ENCODE results near the gene TLR6. TPM values are rescaled to one million over a fixed set of nuclear protein-coding genes. Genes with fewer than 3 reads are reported as not detected.

Gene TLR6
- total RNA-seq, 1 experiment from 2014 or later = 1.5 TPM

DNA sequence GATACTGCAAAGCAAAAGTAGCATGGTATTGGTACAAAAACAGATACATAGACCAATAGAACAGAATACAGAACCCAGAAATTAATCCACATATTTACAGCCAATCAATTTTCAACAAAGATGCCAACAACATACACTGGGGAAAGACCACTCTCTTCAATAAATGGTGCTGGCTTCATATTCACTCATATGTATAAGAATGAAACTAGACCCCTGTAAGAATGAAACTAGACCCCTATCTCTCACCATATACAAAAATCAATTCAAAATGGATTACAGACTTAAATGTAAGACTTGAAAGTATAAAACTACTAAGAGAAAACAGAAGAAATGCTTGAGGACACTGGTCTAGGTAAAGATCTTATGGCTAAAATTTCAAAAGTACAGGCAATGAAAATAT lies 19.3 kb downstream of the TLR6 start:
- TF ChIP-seq, protein P1, sequence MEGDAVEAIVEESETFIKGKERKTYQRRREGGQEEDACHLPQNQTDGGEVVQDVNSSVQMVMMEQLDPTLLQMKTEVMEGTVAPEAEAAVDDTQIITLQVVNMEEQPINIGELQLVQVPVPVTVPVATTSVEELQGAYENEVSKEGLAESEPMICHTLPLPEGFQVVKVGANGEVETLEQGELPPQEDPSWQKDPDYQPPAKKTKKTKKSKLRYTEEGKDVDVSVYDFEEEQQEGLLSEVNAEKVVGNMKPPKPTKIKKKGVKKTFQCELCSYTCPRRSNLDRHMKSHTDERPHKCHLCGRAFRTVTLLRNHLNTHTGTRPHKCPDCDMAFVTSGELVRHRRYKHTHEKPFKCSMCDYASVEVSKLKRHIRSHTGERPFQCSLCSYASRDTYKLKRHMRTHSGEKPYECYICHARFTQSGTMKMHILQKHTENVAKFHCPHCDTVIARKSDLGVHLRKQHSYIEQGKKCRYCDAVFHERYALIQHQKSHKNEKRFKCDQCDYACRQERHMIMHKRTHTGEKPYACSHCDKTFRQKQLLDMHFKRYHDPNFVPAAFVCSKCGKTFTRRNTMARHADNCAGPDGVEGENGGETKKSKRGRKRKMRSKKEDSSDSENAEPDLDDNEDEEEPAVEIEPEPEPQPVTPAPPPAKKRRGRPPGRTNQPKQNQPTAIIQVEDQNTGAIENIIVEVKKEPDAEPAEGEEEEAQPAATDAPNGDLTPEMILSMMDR (conservative IDR thresholded peaks at IDR 0.05; ENCODE audit: low read depth, low read length) = no peak
- no peak for TF ChIP-seq EZH2 (IDR thresholded peaks at IDR 0.05; ENCODE audit: borderline replicate concordance, low read depth, low read length, poor library complexity, severe bottlenecking)
- no peaks in the 10 kb centered on the region for H3K9me3 ChIP-seq (ENCODE audit: low read depth, low read length, poor library complexity, severe bottlenecking)
- ChIA-PET POLR2A (ENCODE audit: low non-redundant PET) (no interaction called here), CTCF (no interaction called here)
- H3K27ac ChIP-seq (ENCODE audit: low read depth, low read length, poor library complexity, severe bottlenecking) = no peak overlapping the region
- H3K27me3 ChIP-seq (replicated peaks; ENCODE audit: insufficient read depth, low read depth, low read length, poor library complexity) = no peaks in the 10 kb centered on the region
- H3K36me3 ChIP-seq (ENCODE audit: insufficient read depth, low read length, poor library complexity, severe bottlenecking) = no peaks in the 10 kb centered on the region
- no TSS peak for BruUV-seq (replicated peaks)
- DNase-seq (ENCODE audit: low spot score) = no peak
- H3K4me3 ChIP-seq (ENCODE audit: low read depth, low read length, poor library complexity, severe bottlenecking) = no peak overlapping the region
- no peaks in the 10 kb centered on the region for H3K4me1 ChIP-seq (ENCODE audit: insufficient read depth, low read length, poor library complexity, severe bottlenecking)
- intact Hi-C loops (cut with micrococcal nuclease; ENCODE audit: unreplicated experiment) = no loop called here

DNA sequence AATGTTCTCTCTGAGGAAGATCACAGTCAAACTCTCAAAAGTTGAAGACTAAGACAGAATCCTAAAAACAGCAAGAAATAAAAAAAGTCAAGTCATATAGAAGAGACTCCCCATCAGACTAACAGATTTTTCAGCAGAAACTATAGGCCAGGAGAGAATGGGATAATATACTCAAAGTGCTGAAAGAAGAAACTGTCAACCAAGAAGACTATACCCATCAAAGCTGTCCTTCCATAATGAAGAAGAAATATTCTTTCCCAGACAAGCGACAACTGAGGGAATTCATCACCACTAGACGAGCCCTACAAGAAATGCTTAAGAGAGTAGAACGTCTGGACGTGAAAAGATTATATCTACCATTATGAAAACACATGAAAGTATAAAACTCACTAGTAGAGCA lies 22.0 kb downstream of the TLR6 start:
- intact Hi-C loops (cut with micrococcal nuclease; ENCODE audit: unreplicated experiment) = no loop called here
- no peaks in the 10 kb centered on the region for H3K4me1 ChIP-seq (ENCODE audit: insufficient read depth, low read length, poor library complexity, severe bottlenecking)
- BruUV-seq (replicated peaks) = no TSS peak
- no peak for DNase-seq (ENCODE audit: low spot score)
- H3K27ac ChIP-seq (ENCODE audit: low read depth, low read length, poor library complexity, severe bottlenecking) = no peak overlapping the region
- TF ChIP-seq, protein P1 (conservative IDR thresholded peaks at IDR 0.05; ENCODE audit: low read depth, low read length) = no peak
- no peak for TF ChIP-seq EZH2 (IDR thresholded peaks at IDR 0.05; ENCODE audit: borderline replicate concordance, low read depth, low read length, poor library complexity, severe bottlenecking)
- ChIA-PET CTCF (no interaction called here), POLR2A (ENCODE audit: low non-redundant PET) (no interaction called here)
- H3K36me3 ChIP-seq (ENCODE audit: insufficient read depth, low read length, poor library complexity, severe bottlenecking) = no peaks in the 10 kb centered on the region
- no peak overlapping the region for H3K4me3 ChIP-seq (ENCODE audit: low read depth, low read length, poor library complexity, severe bottlenecking)
- no peaks in the 10 kb centered on the region for H3K27me3 ChIP-seq (replicated peaks; ENCODE audit: insufficient read depth, low read depth, low read length, poor library complexity)
- no peaks in the 10 kb centered on the region for H3K9me3 ChIP-seq (ENCODE audit: low read depth, low read length, poor library complexity, severe bottlenecking)

DNA sequence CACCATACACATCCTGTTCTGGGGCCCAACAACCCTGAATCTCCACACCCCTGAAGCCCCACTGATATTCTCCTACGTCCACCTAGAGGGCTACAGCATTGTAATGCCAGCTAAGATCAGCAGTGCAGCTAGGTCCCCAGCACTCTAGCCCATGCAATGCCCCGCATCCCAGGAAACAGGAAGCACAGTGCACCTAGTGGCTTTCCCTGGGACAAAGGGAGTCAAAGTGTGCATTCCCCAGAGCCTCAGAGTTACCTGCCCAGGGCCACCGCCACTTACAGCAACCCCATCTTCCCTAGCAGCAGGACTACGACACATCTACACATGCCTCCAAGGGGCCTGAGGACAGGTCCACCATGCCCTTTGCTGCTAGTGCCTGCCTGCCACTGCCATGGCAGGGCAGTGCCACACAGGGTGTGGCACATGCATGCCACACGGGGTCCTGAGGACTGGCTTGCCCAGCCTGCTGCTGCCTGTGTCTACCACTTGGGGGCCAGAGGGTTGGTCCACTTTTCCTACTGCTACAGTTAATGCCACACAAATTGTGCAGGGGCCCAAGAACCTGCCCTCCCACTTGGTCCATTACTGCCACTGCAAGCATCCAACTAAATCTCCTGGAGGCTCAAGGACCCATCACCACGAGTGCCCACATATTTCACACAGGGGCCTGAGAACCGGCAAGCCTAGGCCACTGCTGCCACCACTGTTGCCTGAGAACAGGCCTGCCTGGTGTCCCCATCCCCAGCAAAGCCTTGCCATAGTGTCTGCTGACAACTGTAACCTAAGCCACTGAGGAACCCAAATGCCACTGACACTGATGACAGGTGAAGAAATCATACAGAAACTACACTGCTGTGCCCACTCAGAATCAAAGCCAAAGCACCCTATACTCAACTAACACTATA lies 23.7 kb downstream of the TLR6 start:
- Histone ChIP-seq H3K36me3 (ENCODE audit: insufficient read depth, low read length, poor library complexity, severe bottlenecking) (no peaks in the 10 kb centered on the region), H3K4me3 (ENCODE audit: low read depth, low read length, poor library complexity, severe bottlenecking) (no peak overlapping the region), H3K4me1 (ENCODE audit: insufficient read depth, low read length, poor library complexity, severe bottlenecking) (no peaks in the 10 kb centered on the region), H3K9me3 (ENCODE audit: low read depth, low read length, poor library complexity, severe bottlenecking) (no peaks in the 10 kb centered on the region), H3K27ac (ENCODE audit: low read depth, low read length, poor library complexity, severe bottlenecking) (no peak overlapping the region), H3K27me3 (replicated peaks; ENCODE audit: insufficient read depth, low read depth, low read length, poor library complexity) (no peaks in the 10 kb centered on the region)
- DNase-seq (ENCODE audit: low spot score) = no peak
- ChIA-PET POLR2A (ENCODE audit: low non-redundant PET) (no interaction called here), CTCF (no interaction called here)
- intact Hi-C loops (cut with micrococcal nuclease; ENCODE audit: unreplicated experiment) = no loop called here
- BruUV-seq (replicated peaks) = no TSS peak
- TF ChIP-seq, protein P1 (conservative IDR thresholded peaks at IDR 0.05; ENCODE audit: low read depth, low read length) = 0 out of 2 replicates have a peak, but pooled peaks have one; percentile 15
- TF ChIP-seq EZH2 (IDR thresholded peaks at IDR 0.05; ENCODE audit: borderline replicate concordance, low read depth, low read length, poor library complexity, severe bottlenecking) = no peak

All from A673 (cell line).